GM20000 (cell line): ENCODE results near the gene TLE3.

Experiments
- DNase-seq: peaks from one replicate; pipeline ENCODE4 v3.0.0; 2012; ENCODE audit warnings: low spot score
- CTCF ChIP-seq: IDR thresholded peaks from 2 replicates; pipeline ENCODE4 v1.5.1; 2012; ENCODE audit warnings: mild to moderate bottlenecking, control low read depth; ENCODE audit errors: extremely low read depth, missing control alignments

TLE3 gene

GRCh38 chr15:70054366-70054765 lies 43.4 kb downstream of the TLE3 start:
- no peak for TF ChIP-seq CTCF
- no peak for DNase-seq

GRCh38 chr15:70053716-70054229 lies 43.9 kb downstream of the TLE3 start:
- DNase-seq, result no peak
- TF ChIP-seq CTCF, result no peak

GRCh38 chr15:70053001-70053715 lies 44.6 kb downstream of the TLE3 start:
- DNase-seq, result no peak
- no peak for TF ChIP-seq CTCF

GRCh38 chr15:70051948-70052633 lies 45.6 kb downstream of the TLE3 start:
- no peak for TF ChIP-seq CTCF
- no peak for DNase-seq

GRCh38 chr15:70050970-70051369 lies 46.7 kb downstream of the TLE3 start:
- DNase-seq, result no peak
- no peak for TF ChIP-seq CTCF

GRCh38 chr15:70050441-70050840 lies 47.3 kb downstream of the TLE3 start:
- DNase-seq, result no peak
- no peak for TF ChIP-seq CTCF

- no peak for TF ChIP-seq CTCF
Measured at GRCh38 chr15:70049701-70050301, 47.9 kb downstream of the TLE3 start.

More at GRCh38 chr15:70049701-70050301, 47.9 kb downstream of the TLE3 start:
- no peak for DNase-seq
